CD14-positive monocyte (primary cell): ENCODE data around the gene FHOD3. TPM values are rescaled to one million over a fixed set of nuclear protein-coding genes. Genes with fewer than 3 reads are reported as not detected.
A peak's percentile ranks its signal among the peaks of the same experiment; 100 is the strongest.

Experiments
- DNase-seq, 3 donors: peaks; one replicate each; pipeline ENCODE4 v3.0.0-alpha.2; 2011 to 2022
- H2AFZ ChIP-seq: 2 replicates; pipeline ENCODE4 v1.6.0; 2012; ENCODE audit warnings: mild to moderate bottlenecking, low read depth, low read length, inconsistent platforms; ENCODE audit not compliant: insufficient read depth, poor library complexity, severe bottlenecking
- H3K27ac ChIP-seq, 2 donors: 1 replicate in 1 of 2; 2 replicates in 1 of 2; pipeline ENCODE4 v1.5.1; 2012 to 2013; ENCODE audit warnings: low read length in 2 of 2, control low read depth in 1 of 2, inconsistent platforms in 1 of 2, low read depth in 1 of 2, mild to moderate bottlenecking in 1 of 2
- H3K27me3 ChIP-seq, 2 donors: one replicate each; pipeline versions ENCODE4 v1.6.0 to v1.6.1; 2011 to 2013; ENCODE audit warnings: low read length in 2 of 2; ENCODE audit not compliant: control insufficient read depth in 2 of 2, insufficient read depth in 2 of 2
- H3K36me3 ChIP-seq, 2 donors: replicated peaks in 1 of 2; 1 replicate in 1 of 2; 2 replicates in 1 of 2; pipeline versions ENCODE4 v1.5.1 to v1.6.1; 2012 to 2013; ENCODE audit warnings: low read length in 2 of 2, control low read depth in 1 of 2, inconsistent platforms in 1 of 2, mild to moderate bottlenecking in 1 of 2; ENCODE audit not compliant: insufficient read depth in 2 of 2, control insufficient read depth in 1 of 2
- H3K4me1 ChIP-seq, 2 donors: 1 replicate in 1 of 2; 2 replicates in 1 of 2; pipeline versions ENCODE4 v1.5.1 to v1.6.1; 2012 to 2013; ENCODE audit warnings: low read length in 2 of 2, control low read depth in 1 of 2, inconsistent platforms in 1 of 2, mild to moderate bottlenecking in 1 of 2, moderate library complexity in 1 of 2; ENCODE audit not compliant: insufficient read depth in 2 of 2, control insufficient read depth in 1 of 2
- H3K4me2 ChIP-seq: replicated peaks from 2 replicates; pipeline ENCODE3; 2012; ENCODE audit warnings: low read length, moderate library complexity, mild to moderate bottlenecking; ENCODE audit not compliant: poor library complexity, severe bottlenecking; ENCODE audit errors: extremely low read depth
- H3K4me3 ChIP-seq, 3 experiments: fragments of 200-600 bp in 1 of 3; sonication (generic) in 1 of 3; replicated peaks in 1 of 3; 1 replicate in 2 of 3; 2 replicates in 1 of 3; pipeline ENCODE4 v1.5.1; 2011 to 2013; ENCODE audit warnings: low read length in 3 of 3, mild to moderate bottlenecking in 3 of 3, control low read depth in 2 of 3, low read depth in 2 of 3, inconsistent platforms in 1 of 3, moderate library complexity in 1 of 3
- H3K79me2 ChIP-seq: 2 replicates; pipeline ENCODE4 v1.6.0; 2012; ENCODE audit warnings: mild to moderate bottlenecking, control low read depth, inconsistent platforms, low read length, moderate library complexity; ENCODE audit not compliant: insufficient read depth
- H3K9ac ChIP-seq: 2 replicates; pipeline ENCODE4 v1.6.0; 2017; ENCODE audit warnings: low read length, mild to moderate bottlenecking; ENCODE audit not compliant: insufficient read depth, poor library complexity, severe bottlenecking
- H3K9me3 ChIP-seq, 2 donors: replicated peaks in 1 of 2; 1 replicate in 1 of 2; 2 replicates in 1 of 2; pipeline versions ENCODE4 v1.5.1 to v1.6.1; 2012 to 2013; ENCODE audit warnings: low read length in 2 of 2, control low read depth in 1 of 2; ENCODE audit not compliant: control insufficient read depth in 1 of 2, insufficient read depth in 1 of 2
- H4K20me1 ChIP-seq: 2 replicates; pipeline ENCODE4 v1.6.0; 2012; ENCODE audit warnings: mild to moderate bottlenecking, low read length, control low read depth, moderate library complexity; ENCODE audit not compliant: insufficient read depth
- H3K27ac Mint-ChIP-seq, 7 donors: one replicate each; pipeline ENCODE4 v1.8.0; 2020; ENCODE audit warnings: mild to moderate bottlenecking in 7 of 7, mixed read lengths in 7 of 7, moderate library complexity in 6 of 7, inconsistent platforms in 2 of 7
- H3K27me3 Mint-ChIP-seq, 3 donors: one replicate each; pipeline ENCODE4 v1.8.0; 2021 to 2022; ENCODE audit warnings: low read depth in 3 of 3, mild to moderate bottlenecking in 3 of 3, mixed read lengths in 3 of 3, moderate library complexity in 3 of 3, inconsistent platforms in 1 of 3
- H3K36me3 Mint-ChIP-seq, 2 donors: one replicate each; pipeline ENCODE4 v1.8.0; 2020; ENCODE audit warnings: mixed read lengths in 2 of 2, inconsistent platforms in 1 of 2, mild to moderate bottlenecking in 1 of 2
- H3K4me1 Mint-ChIP-seq: one replicate; pipeline ENCODE4 v1.8.0; 2020; ENCODE audit warnings: mild to moderate bottlenecking, mixed read lengths
- H3K4me3 Mint-ChIP-seq, 2 donors: one replicate each; pipeline ENCODE4 v1.8.0; 2020; ENCODE audit warnings: mild to moderate bottlenecking in 2 of 2, mixed read lengths in 2 of 2, moderate library complexity in 1 of 2
- H3K9me3 Mint-ChIP-seq, 7 donors: one replicate each; pipeline ENCODE4 v1.8.0; 2020 to 2022; ENCODE audit warnings: mixed read lengths in 7 of 7, mild to moderate bottlenecking in 6 of 7, moderate library complexity in 6 of 7, inconsistent platforms in 2 of 7
- whole genome bisulfite sequencing: methylation state at CpG from one replicate; pipeline ENCODE4 v1.1.5; 2013; ENCODE audit warnings: missing lambda C conversion rate; ENCODE audit not compliant: insufficient coverage; 5-methylcytosine and 5-hydroxymethylcytosine counted together
- intact Hi-C, 2 donors: fragments of 100-400 bp; cut with micrococcal nuclease; formaldehyde crosslinking; loops; one replicate each; pipeline versions ENCODE4 v1.15.0 to v1.15.1; 2023
- polyA plus RNA-seq, 3 donors: library from polyadenylated mRNA; depleted of rRNA in 1 of 3; unstranded in 2 of 3; stranded (reverse) in 1 of 3; fragments of 300-500 nt in 2 of 3; fragments of >200 nt in 1 of 3; fragmentation: Illumina TruSeq in 2 of 3; gene quantifications; 1 replicate in 2 of 3; 2 replicates in 1 of 3; pipeline ENCODE4 v1.2.3, GENCODE V29; 2012 to 2021
- TF ChIP-seq, protein P1 (sequence below): fragments of 200-600 bp; IDR thresholded peaks from one replicate; pipeline ENCODE4 v1.8.0; 2022; ENCODE audit warnings: antibody characterized with exemption, mild to moderate bottlenecking

The FHOD3 gene
- polyA plus RNA-seq, 3 donors = not detected

- Mint-ChIP-seq H3K9me3 (peaks cover 0 to 1% (median 0%) of the 10 kb centered on the region in 7 donors), H3K36me3 (no peaks in the 10 kb centered on the region), H3K27ac (no peak overlapping the region), H3K4me3 (peak overlapping the region in 1 of 2 donors; percentile 27), H3K27me3 (peaks cover 9 to 41% (median 36%) of the 10 kb centered on the region in 3 donors), H3K4me1 (no peaks in the 10 kb centered on the region)
- no peak for DNase-seq
- no peaks in the 10 kb centered on the region for H3K9me3 ChIP-seq
- WGBS = 83% methylated on average over 1 of the region's 3 CpGs
- peaks cover 0 to 13% of the 10 kb centered on the region in 2 donors for H3K27me3 ChIP-seq
- no peaks in the 10 kb centered on the region for H3K4me1 ChIP-seq
- intact Hi-C loops = no loop called here
- no peaks in the 10 kb centered on the region for H3K36me3 ChIP-seq
- no peak overlapping the region for H2AFZ ChIP-seq
- H3K9ac ChIP-seq = no peak overlapping the region
- TF ChIP-seq, protein P1, sequence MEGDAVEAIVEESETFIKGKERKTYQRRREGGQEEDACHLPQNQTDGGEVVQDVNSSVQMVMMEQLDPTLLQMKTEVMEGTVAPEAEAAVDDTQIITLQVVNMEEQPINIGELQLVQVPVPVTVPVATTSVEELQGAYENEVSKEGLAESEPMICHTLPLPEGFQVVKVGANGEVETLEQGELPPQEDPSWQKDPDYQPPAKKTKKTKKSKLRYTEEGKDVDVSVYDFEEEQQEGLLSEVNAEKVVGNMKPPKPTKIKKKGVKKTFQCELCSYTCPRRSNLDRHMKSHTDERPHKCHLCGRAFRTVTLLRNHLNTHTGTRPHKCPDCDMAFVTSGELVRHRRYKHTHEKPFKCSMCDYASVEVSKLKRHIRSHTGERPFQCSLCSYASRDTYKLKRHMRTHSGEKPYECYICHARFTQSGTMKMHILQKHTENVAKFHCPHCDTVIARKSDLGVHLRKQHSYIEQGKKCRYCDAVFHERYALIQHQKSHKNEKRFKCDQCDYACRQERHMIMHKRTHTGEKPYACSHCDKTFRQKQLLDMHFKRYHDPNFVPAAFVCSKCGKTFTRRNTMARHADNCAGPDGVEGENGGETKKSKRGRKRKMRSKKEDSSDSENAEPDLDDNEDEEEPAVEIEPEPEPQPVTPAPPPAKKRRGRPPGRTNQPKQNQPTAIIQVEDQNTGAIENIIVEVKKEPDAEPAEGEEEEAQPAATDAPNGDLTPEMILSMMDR = no peak
- H3K4me3 ChIP-seq = no peak overlapping the region
- H3K4me2 ChIP-seq = no peak overlapping the region
- H3K27ac ChIP-seq = no peak overlapping the region
- H4K20me1 ChIP-seq = no peaks in the 10 kb centered on the region
- H3K79me2 ChIP-seq = no peaks in the 10 kb centered on the region
Observed at GRCh38 chr18:36380173-36380827, 82.8 kb downstream of the FHOD3 start.

DNA sequence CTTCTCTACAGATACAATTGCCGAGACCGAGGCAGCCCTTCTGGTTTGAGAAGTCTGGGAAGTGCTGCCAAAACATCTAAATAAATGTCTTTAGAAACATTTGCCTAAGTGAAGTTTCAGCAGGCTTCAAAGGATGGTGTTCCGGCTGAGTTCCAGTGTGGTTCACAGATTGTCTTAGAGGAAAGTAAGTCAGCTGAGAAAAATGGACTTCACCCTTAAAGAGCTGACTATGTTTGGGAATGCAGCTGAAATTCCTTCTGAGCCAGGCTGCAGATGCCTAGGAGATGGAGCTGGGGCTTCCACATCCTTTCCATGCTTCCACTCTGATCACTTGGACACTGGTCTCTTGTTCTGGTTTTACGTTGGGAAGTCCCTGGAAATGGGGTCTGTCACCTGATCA lies 83.6 kb downstream of the FHOD3 start:
- Histone ChIP-seq H4K20me1 (no peaks in the 10 kb centered on the region), H3K4me3 (no peak overlapping the region), H3K4me2 (no peak overlapping the region), H3K4me1 (no peaks in the 10 kb centered on the region), H3K9me3 (no peaks in the 10 kb centered on the region), H3K27me3 (peaks cover 0 to 13% of the 10 kb centered on the region in 2 donors), H2AFZ (no peak overlapping the region), H3K9ac (no peak overlapping the region), H3K36me3 (no peaks in the 10 kb centered on the region), H3K27ac (no peak overlapping the region), H3K79me2 (no peaks in the 10 kb centered on the region)
- WGBS = 67% methylated on average over 1 of the region's 4 CpGs
- intact Hi-C loops = no loop called here
- Mint-ChIP-seq H3K9me3 (peaks cover 0 to 3% (median 0%) of the 10 kb centered on the region in 7 donors), H3K4me1 (no peaks in the 10 kb centered on the region), H3K4me3 (no peak overlapping the region), H3K36me3 (no peaks in the 10 kb centered on the region), H3K27ac (peak overlapping the region in 1 of 7 donors; percentile 73), H3K27me3 (peaks cover 6 to 37% (median 28%) of the 10 kb centered on the region in 3 donors)
- DNase-seq = no peak
- TF ChIP-seq, protein P1 = no peak
